Measurements from ENCODE around the gene PRDM16.

DNA sequence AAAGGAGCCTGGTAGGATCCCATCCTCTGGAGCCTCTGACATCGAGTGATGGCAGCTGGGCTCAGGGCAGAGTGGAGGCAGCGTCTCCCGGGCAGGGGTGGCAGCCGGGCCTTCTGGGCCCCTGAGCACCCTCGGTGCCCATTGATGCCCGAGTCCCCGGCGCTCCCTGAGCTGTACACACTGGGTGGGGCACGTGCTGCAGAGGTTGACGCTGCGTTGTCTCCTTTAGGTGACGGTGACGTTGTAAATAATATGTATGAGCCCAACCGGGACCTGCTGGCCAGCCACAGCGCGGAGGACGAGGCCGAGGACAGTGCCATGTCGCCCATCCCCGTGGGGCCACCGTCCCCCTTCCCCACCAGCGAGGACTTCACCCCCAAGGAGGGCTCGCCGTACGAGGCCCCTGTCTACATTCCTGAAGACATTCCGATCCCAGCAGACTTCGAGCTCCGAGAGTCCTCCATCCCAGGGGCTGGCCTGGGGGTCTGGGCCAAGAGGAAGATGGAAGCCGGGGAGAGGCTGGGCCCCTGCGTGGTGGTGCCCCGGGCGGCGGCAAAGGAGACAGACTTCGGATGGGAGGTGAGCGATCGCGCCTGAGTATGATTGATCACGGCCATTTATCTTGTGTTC lies 117.0 kb downstream of the PRDM16 start:
- TF ChIP-seq, protein P1, sequence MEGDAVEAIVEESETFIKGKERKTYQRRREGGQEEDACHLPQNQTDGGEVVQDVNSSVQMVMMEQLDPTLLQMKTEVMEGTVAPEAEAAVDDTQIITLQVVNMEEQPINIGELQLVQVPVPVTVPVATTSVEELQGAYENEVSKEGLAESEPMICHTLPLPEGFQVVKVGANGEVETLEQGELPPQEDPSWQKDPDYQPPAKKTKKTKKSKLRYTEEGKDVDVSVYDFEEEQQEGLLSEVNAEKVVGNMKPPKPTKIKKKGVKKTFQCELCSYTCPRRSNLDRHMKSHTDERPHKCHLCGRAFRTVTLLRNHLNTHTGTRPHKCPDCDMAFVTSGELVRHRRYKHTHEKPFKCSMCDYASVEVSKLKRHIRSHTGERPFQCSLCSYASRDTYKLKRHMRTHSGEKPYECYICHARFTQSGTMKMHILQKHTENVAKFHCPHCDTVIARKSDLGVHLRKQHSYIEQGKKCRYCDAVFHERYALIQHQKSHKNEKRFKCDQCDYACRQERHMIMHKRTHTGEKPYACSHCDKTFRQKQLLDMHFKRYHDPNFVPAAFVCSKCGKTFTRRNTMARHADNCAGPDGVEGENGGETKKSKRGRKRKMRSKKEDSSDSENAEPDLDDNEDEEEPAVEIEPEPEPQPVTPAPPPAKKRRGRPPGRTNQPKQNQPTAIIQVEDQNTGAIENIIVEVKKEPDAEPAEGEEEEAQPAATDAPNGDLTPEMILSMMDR (conservative IDR thresholded peaks at IDR 0.05 in 1 of 2, IDR thresholded peaks at IDR 0.05 in 1 of 2; ENCODE audit: extremely low read depth in 1 of 2, insufficient read depth in 1 of 2, low read depth in 1 of 2, low read length in 2 of 2), result no peak
- no peak for TF ChIP-seq EZH2 (IDR thresholded peaks at IDR 0.05; ENCODE audit: borderline replicate concordance, low read length)
